GM18502 (cell line): Measurements from ENCODE around the gene IDH3B.
"Not testable (repeated sequence)": the region's sequence is repeated elsewhere in the genome, so short reads cannot be mapped to it uniquely, and the experiment has no call there.

Source experiments
- ATAC-seq: cut with Tn5 transposase; IDR thresholded peaks from one replicate; pipeline ENCODE4 v1.9.1; 2021; ENCODE audit warnings: mild to moderate bottlenecking; ENCODE audit not compliant: unreplicated experiment, poor library complexity

Gene IDH3B

DNA sequence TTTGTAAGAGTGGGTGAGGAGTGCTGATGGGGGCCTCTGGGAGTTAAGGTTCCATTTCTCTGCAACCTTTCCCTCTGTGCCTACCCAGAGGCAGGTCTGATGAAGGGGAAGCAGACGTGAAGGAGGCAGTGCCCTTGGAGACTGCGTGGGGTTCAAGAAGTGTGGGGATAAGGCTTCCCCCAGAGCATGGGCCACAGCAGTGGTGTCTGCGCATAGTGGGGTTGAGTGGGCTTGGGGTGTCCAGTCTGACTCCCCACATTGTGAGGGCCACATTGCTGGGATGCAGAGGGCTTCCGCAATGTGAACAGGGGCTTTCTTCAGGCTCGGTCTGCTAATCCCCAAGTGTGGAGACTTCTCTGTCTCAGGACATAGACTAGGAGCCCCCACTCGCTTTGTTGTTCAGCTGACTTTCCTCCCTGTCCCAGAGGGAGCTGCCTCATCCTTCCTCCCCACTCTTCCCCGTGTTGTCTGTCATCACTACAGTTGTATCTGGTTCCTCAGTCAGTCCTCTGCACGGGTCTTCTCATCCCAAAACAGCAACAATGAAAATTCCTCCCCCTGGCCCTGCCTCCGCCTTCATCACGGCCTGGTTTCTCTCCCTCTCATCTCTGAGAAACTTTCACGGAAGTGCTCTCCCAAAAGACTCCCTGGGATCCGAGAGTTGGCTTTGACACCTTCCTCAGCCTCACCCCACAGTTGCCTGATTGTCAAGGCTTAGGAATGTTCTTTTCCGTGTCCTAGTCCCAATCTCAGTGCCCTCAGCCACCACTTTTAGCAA, 31.4 kb upstream of the IDH3B start:
- no peak for ATAC-seq

DNA sequence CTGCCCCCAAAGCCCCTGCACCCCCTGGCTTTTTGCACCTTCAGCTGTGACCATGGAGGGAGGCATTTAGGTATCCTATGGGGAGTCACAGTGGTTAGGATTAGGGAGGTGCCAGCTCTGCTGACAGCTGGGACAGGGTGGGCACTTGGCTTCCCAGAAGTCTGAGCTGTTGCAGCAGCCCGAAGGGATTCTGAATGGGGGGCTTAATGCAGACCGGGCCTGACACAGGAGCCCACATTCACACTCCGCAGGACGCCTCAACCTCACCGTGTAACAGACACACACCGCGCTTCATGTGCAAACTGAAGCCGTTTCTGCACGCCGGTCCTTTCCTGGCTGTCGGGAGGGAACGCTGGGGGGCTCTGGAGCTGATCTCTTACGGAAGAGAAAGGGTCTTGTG, 30.5 kb upstream of the IDH3B start:
- ATAC-seq = no peak

DNA sequence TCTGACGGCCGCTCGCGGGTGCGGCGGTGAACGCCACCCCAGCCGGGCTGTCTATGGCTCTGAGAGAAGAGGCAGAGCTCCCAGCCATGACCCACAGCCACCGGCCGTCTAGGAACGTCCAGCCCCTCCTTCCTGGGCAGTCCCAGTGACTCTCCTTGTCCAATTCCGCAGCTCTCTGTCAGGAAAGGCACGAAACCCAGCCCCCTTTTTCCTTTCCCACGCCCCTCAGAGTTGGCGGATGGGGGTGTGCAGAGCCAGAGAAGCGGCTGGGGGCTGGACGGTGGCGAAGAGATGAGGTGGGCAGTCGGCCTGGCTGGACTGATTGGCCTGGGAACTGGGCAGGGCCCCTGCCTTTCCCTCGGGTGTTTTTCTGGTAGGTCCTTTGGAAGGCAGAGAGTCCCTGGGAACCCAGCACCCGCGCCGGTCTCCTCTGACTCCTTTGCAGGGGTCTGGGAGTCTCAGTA, 30.0 kb upstream of the IDH3B start:
- ATAC-seq = no peak

DNA sequence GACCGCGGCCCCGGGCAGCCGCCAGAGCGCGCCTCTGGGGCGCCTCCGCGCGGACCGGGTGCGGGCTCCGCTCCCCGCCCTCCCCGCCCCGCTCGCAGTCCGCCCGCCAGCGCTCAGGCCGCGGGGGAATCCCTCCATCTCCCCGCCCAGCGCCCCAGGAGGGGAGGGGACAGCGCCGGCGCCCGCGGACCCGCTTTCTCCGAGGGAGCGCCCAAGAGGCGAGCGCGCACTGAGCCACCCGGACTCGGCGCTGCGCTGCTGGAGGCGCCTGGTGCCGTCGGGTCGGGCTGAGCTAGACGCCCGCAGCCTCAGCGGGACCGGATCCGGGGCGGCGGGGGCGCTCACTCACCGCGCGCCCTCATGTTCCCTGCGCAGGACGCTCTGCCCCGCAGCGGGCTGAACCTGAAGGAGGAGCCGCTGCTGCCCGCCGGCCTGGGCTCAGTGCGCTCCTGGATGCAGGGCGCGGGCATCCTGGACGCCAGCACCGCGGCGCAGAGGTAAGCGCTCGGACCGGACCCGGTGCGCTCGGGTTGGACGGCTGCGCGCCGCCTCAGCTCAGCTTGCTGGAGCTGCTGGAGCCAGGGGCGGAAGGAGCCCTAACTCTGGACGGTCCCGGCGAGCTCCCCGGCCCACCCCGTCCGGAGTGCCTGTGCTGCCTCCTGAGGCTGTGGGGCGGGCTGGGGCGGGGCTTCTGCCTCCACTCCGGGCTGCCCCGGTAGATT, 29.4 kb upstream of the IDH3B start:
- ATAC-seq = no peak

DNA sequence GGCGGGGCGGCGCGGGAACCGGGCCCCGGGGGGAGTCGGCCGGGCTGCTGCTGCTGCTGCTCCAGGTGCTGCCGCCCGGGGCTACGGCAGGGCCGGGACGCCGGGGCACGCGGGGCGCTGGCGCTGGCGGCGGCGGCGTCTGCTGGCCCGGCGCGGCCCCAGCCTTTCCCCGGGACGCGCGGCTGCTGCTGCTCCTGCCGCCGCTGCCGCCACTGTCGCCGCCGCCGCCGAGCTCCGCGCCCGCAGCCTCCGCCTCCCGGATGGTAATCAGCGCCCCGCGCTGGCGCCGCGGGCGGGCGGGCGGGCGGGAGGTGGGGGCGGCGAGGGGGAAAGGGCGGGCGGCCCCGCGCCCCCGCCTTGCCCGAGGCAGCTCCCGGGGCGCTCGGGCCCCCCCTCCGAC, 28.9 kb upstream of the IDH3B start:
- ATAC-seq = no peak

DNA sequence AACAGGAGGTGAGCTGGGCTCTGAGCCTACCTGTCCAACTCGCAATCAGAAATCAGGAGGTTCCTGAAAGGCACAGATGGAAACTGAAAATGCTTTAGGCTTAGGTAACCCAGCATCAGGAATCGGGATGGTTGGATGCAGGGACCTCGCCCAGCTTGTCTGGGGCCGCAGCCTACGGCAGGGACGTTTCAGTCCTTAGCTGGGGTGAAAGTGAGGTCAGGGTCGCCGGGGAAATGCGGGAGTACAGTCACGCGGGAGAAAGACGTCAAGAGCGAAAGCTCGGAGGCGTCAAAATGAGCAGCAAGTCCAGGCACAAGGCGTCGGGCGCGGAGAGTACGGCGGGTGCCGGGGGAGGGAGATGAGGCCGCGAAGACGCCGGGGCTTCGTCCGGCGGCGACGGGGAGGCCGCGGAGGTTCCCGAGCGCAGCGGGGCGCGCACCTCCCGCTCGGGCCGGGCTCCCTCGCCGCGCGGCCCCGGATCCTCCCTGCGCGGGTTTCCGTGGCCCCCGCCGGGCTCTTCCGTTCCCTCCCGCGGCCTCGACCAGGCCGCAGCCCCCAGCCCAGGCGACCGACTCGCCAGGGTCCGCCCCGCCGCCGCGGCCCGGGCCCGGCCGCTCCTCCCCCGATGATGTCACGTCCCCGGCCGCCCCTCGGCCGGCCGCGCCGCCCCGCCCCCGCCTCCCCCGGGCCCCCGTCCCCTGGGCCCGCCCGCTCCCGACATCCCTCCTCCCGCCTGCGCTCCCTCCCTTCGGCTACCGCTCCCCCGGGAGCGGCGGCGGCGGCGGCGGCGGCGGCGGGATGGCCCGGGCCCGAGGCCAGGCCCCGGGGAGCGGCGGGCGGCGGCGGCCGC, 28.2 kb upstream of the IDH3B start, which contains the start of gene EBF4:
Gene EBF4, plus strand, starts transcription at position 745 of the 850 bp plus-strand sequence. CDS start 866 bp downstream, outside the sequence.
- ATAC-seq = no peak

DNA sequence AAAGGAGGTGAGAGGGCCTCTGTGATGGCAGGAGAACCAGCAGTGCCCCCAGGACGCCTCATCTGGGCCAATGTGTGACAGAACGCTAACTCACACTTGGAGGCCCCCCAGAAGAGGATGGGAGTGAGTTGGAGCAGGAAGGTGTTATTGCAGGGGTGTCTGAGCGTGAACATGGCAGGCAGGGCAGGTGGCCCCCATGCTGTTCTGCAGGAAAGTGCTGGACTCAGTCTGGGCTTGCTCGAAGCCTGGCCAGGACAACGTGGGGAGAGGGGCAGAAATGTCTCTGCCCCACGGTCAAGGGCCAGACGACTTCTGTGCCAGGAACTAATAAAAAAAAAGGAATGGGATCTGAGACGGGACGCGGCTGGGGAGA, 27.6 kb upstream of the IDH3B start:
- no peak for ATAC-seq

DNA sequence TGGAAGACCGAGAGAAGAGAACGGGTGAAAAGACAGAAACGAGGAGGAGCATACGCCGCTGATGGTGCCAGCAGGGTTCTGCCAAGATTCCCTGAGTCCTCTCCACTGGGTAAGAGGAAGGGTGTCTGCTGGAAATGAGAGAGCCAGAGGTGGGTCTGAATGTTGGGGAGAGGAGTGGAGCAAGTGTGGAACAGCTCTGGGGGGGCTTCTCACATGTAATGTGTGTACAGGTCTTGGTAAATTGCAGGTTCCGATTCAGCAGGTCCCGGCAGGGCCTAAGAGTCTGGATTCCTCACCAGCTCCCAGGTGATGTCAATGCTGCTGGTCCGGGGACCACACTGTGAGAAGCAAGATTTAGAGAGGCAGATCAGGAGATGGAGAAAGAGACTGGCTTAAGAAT, 27.1 kb upstream of the IDH3B start:
- ATAC-seq = no peak

DNA sequence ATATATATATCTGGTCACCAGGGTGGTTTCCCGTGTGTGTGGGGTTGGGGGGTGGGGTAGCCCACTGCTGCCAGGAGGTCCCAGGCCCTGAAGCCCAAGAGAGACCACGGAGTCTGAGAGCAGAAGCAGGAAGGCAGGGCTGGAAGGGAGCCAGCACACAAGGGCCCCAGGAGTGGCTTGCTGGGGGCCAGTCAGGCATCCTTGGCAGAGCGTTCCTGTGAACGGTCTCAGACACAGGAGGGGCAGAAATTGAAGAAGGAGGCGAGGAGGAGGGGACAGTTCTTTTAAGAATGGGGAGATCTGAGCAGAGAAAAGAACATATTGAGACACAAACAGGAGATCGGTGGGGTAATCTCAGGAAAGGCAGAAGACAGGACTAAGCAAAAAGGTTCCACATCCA, 26.7 kb upstream of the IDH3B start:
- ATAC-seq = no peak

DNA sequence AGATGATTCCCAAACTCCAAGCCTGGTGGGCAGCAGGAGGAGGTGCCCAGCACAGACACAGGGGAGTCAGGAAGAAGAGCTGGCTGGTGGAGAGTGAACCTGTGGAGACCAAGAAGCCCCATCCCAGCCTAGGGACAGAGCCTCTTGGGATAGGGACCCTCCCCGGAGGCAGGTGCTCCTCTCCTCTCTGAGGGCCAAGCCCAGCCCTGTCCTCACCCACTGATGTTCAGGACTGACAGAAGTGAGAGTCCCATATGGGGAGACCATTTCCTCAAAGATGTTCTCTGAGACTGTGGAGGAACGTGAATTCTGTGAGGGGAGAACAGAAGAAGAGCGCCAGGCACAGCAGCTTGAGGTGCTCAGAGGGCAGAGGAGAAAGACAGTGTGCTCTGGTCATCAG, 26.2 kb upstream of the IDH3B start:
- no peak for ATAC-seq

DNA sequence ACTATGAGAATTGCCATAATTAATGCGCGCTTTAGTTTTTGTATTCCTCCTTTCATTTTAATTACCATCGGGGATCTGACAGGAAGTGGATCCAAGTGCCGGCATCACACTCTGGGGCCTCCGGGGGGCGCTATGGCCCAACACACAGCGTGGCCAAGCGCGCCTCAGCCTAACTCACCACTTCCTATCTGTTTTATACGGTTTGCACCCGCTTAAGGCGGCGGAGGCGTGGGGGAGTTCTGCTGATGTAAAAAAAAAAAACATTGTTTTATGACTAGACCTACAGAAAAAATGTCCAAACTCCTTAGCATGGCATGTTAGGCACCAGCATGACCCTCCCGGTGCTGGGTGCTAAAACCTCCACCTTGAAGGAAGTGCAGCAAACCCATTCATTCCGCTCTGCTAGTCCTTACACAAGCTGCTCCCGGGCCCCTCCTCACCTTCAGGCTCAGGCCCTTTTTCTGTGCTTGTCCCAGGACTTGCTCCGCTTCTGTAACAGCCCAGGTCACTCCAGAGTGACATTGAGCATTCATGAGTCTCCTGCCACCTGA, 24.1 kb upstream of the IDH3B start:
- ATAC-seq = no peak

DNA sequence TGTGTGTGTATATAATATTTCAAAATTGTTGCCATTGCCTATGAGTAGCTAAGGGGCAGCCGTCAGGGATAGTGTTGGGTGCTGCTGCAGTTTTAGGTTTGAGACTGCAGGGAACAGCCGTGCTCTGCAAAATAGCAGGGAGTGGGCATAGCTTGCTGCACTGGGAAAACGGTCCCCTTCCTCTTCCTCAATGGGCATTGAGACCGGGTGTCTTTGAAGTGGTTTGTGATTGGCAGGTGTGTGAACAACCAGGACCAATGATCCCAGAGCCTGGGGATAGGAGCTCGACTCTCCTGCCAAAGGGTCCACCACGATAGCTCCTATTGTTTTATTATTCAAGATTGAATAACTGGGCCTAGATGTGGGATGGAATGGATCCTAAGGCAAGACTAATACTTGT, 23.5 kb upstream of the IDH3B start:
- ATAC-seq = no peak

DNA sequence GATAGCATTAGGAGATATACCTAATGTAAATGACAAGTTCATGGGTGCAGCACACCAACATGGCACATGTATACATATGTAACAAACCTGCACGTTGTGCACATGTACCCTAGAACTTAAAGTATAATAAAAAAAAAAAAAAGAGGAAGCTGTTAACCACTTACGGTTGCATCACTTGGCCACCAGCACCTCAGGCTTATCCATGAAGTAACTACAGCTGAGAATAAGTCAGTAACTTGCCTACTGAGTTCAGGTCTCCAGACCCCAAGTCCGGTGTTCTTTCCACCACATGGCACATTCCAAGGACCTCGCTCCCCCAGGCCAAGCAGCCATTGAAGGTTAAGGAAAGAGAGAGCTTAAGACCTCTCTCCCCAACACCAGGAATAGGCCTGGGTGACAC, 20.8 kb upstream of the IDH3B start:
- not testable (repeated sequence) for ATAC-seq

DNA sequence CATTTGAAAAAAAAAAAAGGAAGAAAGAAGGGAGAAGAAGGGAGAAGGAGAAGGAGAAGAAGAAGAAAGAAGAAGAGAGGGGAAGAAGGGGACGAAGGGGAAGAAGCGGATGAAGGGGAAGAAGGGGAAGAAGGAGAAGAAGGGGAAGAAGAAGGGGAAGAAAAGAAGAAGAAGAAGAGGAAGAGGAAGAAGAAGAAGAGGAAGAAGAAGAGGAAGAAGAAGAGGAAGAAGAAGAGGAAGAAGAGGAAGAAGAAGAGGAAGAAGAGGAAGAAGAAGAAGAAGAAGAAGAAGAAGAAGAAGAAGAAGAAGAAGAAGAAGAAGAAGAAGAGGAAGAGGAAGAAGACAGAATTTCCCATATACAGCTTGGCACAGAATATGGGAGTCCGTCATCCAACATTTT, 18.0 kb upstream of the IDH3B start:
- ATAC-seq = not testable (repeated sequence)

DNA sequence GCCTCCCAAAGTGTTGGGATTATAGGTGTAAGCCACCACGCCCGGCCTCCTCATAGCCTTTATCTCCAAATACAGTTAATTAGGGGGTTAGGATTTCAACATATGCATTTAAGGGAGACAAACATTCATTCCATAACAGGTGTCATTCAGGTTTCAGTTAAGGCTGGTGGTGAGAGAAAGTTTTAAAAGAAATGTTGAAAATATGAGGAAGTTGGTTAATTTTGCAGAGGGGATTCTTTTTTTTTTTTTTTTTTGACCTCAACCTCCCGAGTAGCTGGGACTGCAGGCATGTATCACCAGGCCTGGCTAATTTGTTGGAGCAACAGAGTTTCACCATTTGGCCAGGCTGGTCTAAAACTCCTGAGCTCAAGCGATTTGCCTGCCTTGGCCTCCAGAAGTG, 16.0 kb upstream of the IDH3B start:
- no peak for ATAC-seq

DNA sequence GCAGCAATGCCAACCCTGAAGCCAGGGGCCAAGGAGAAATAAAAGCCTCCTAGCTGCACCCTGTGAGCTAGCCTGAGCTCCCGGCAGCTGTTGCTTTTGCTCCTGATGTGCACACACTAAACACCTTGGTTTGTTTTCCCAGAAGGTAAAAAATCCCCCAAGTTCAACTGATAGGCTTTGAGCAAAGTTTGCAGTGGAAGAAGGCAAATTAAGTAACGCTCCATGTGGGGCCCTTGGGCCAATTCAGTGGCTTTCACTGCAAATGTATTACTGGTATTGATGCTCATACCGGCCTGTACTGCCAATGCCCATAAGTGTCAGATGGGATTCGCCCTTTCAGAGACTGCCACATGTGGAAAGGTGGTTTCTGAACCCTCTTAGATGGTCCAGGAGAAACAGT, 9.4 kb upstream of the IDH3B start:
- no peak for ATAC-seq

DNA sequence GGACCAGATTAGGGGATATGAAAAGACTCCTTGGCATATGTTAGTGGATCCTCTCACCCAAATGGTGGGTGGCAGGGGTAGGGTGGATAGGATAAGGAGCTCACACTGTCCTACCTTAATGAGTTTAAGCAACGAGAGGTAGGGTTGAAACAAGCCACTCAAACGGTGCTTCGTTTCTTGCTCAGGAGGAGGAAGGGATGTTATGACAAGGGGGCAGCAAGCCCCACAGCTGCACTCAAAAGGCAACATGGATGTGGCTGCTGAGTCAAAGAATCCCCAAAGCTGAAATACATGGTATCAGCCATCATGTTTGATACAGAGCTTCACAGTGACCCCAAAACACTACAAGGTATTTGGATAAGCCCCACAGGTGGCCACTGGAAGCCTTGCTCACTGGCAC, 8.4 kb upstream of the IDH3B start:
- no peak for ATAC-seq

DNA sequence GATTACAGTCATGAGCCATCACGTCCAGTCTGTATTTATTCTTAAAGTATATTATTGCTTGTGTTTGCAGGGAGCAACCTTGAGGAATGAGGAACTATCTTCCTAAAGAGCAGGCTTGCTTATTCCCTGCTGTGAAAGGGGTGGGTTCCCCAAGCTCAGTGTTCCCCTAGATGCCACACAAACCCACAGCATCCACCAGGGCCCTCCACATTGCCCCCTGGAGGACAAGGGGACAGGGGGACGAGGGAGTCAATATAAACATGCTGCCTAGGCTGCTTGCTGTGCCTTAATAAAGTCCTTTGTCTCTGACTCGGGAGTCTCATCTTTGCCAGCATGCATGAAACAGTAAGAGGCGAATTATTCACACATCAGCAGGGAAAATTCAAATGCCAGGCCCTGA, 8.0 kb upstream of the IDH3B start:
- no peak for ATAC-seq

DNA sequence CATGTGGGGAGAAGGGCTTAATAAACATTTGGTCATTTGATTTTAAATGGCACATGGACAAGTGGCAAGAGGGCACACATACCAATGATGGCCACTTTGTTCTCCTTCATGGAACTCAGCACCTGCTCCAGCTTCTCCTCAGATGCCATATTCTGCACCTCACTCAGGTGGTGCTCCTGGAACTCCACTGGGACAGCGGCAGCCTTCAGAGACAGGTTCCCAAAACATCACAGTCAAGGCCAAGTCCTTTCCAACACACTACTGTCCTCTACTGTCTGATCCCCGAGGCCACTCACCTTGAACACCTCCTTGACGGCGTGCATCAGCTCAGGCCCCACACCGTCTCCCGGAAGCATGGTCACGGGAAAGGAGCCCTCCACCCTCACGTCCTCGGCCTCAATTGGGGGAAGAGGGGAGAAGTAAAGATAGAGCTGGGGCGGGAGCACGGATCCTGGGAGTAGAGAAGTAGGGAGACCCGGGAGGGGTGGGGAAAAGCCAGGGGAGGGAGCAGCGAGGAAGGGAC, 591 bp downstream of the IDH3B start:
- ATAC-seq = no peak

DNA sequence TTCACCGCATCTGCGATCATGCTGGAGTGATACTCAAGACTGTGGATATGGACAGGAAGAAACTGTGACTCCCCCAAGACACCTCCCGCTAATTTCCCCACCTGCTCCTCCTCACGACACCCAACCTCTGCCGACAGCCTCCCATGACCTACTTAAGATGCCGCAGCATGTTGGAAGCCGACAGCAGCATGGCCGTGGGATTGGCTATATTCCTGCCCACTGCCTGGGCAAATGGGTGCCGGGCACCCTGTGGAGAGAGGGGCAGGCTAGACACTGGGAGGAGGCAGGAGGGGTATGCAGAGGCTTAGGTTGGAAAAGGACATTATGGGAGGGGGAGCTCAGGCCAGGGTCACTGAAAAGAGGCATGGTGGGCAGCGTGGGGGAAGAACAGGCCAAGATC, 4.5 kb downstream of the IDH3B start:
- ATAC-seq = no peak
